WTC11 (cell line): ENCODE results near the gene ADAP1.

Experiments used
- CTCF ChIP-seq: fragments of 200-600 bp; IDR thresholded peaks from 2 replicates; pipeline ENCODE4 v1.8.0; 2022; ENCODE audit warnings: antibody characterized with exemption
- PRRX2 ChIP-seq: fragments of 250-450 bp; sonication (Bioruptor Pico); IDR thresholded peaks from 2 replicates; pipeline ENCODE4 v1.8.0; 2021; ENCODE audit warnings: mild to moderate bottlenecking
- RELA ChIP-seq: sonication (generic); formaldehyde crosslinking; IDR thresholded peaks from 2 replicates; pipeline ENCODE4 v1.8.1; 2022; ENCODE audit warnings: missing genetic modification reagents, mild to moderate bottlenecking, borderline replicate concordance
- SP1 ChIP-seq: sonication (generic); formaldehyde crosslinking; conservative IDR thresholded peaks from 2 replicates; pipeline ENCODE4 v1.8.1; 2022; ENCODE audit warnings: missing genetic modification reagents
- TP53 ChIP-seq: sonication (generic); formaldehyde crosslinking; IDR thresholded peaks from 2 replicates; pipeline ENCODE4 v1.8.1; 2023; ENCODE audit warnings: mild to moderate bottlenecking, missing genetic modification reagents
- ZBTB43 ChIP-seq: sonication (generic); formaldehyde crosslinking; IDR thresholded peaks from 2 replicates; pipeline ENCODE4 v1.8.1; 2023; ENCODE audit warnings: mild to moderate bottlenecking, missing genetic modification reagents
- ZNF317 ChIP-seq: sonication (generic); formaldehyde crosslinking; IDR thresholded peaks from 2 replicates; pipeline ENCODE4 v1.8.1; 2023; ENCODE audit warnings: low read depth, mild to moderate bottlenecking, moderate library complexity, missing genetic modification reagents, borderline replicate concordance
- TF ChIP-seq, protein P1 (sequence below): sonication (generic); formaldehyde crosslinking; IDR thresholded peaks from 2 replicates; pipeline ENCODE4 v1.8.1; 2023; ENCODE audit warnings: mild to moderate bottlenecking, missing genetic modification reagents, moderate library complexity
- TF ChIP-seq, protein P2 (sequence below): sonication (generic); formaldehyde crosslinking; IDR thresholded peaks from 2 replicates; pipeline ENCODE4 v1.8.1; 2022; ENCODE audit warnings: low read depth, mild to moderate bottlenecking, moderate library complexity, missing genetic modification reagents, borderline replicate concordance

- no peak for TF ChIP-seq CTCF
- no peak for TF ChIP-seq TP53 (CRISPR knock-in tag)
- TF ChIP-seq SP1 (CRISPR knock-in tag) = no peak
- TF ChIP-seq, protein P1, sequence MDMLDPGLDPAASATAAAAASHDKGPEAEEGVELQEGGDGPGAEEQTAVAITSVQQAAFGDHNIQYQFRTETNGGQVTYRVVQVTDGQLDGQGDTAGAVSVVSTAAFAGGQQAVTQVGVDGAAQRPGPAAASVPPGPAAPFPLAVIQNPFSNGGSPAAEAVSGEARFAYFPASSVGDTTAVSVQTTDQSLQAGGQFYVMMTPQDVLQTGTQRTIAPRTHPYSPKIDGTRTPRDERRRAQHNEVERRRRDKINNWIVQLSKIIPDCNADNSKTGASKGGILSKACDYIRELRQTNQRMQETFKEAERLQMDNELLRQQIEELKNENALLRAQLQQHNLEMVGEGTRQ (CRISPR knock-in tag) = no peak
- TF ChIP-seq ZBTB43 (CRISPR knock-in tag) = no peak
- TF ChIP-seq PRRX2 (CRISPR knock-in tag) = no peak
- no peak for TF ChIP-seq RELA (CRISPR knock-in tag)
- no peak for TF ChIP-seq ZNF317 (CRISPR knock-in tag)
- TF ChIP-seq, protein P2, sequence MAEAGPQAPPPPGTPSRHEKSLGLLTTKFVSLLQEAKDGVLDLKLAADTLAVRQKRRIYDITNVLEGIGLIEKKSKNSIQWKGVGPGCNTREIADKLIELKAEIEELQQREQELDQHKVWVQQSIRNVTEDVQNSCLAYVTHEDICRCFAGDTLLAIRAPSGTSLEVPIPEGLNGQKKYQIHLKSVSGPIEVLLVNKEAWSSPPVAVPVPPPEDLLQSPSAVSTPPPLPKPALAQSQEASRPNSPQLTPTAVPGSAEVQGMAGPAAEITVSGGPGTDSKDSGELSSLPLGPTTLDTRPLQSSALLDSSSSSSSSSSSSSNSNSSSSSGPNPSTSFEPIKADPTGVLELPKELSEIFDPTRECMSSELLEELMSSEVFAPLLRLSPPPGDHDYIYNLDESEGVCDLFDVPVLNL (CRISPR knock-in tag) = no peak
Observed at GRCh38 chr7:894164-894867, 60.2 kb downstream of the ADAP1 start.
